Stimulated activated CD8-positive, alpha-beta memory T cell treated with anti-CD3 and anti-CD28 coated beads, Interleukin-7, amount 100 ng/mL, for 24 hours (primary cell): Measurements from ENCODE around the gene CDK2.

Source experiments
- DNase-seq: peaks from one replicate; pipeline ENCODE4 v3.0.0-alpha.2; 2020; ENCODE audit warnings: low read depth

The CDK2 gene

GRCh38 chr12:56014205-56014604, 47.6 kb downstream of the CDK2 start:
- no peak for DNase-seq

DNA sequence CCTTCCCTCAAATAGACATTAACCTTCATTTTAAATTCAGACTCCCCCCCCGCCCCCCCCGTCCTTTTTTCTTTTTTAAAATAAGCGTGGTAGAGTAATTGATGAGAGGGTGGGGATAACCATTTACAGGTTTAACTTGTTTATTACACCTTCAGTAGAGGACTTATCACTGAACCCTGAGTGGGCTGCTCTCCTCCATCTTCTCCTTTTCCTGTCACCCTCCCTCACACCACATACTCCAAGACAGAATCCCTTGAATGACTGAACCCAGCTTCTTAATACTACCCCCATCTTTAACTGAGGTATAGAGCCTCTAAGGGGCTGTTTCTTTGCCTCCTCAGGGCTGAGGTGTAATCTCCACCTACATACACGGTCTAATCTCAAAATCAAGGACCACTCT, 50.6 kb downstream of the CDK2 start:
- no peak for DNase-seq

DNA sequence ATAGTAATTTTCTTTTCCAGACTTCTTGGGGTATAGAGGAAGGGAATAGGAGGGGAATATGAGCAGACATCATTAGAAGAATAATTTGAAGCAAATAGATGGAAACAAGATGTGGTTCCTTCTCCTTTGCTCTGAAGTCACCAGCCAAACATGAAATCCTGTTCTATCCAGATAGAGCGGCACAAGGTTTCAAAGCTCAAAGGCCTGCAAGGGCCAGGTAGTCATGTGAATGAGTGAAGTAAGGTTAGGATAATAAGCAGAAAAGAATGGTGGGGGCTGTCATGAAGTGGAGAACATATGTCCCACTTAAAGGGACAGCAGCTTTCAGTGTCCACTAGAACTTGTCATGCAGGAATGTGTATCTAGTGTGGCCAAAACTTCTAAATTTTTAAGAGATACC, 51.7 kb downstream of the CDK2 start:
- no peak for DNase-seq

DNA sequence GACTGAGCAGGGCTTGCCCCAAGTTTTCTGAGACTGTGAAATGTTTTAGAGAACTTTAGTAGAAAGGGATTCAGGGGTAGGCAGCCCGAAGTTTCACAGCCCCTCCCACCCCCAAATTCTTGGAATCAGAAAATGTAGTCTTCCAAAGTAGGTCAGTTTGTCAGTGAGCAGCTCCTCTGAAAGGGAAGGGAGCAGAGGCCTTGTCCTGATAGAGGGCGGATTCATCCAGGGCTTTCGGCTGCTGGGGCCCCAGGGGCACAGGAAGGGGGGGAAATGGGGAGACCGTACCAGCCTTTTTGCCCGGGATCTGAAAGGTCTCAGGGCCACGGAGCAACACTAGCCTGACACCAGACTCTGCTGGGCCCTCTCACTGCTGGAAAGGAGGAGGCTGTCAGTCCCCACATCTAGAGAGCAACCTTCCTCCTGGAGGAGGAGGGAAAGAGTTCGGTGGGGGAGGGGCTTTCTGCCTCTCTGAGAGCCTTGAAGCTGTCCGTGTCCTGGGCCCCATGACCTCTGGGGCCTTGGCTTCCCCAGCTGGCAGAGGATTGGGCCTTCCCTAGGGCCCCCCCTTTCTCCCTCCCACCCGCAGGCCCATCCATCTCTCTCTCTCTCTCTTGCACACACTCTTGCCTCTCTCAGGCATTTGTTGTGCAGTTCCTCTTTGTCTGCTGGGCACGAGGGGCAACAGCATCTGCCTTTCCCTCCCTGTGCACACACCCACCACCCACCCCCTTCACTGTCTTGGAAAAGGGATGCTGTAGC, 54.0 kb downstream of the CDK2 start, which contains the start of gene IKZF4:
TSS of gene IKZF4 (plus strand) at position 621 of the 762 bp plus-strand sequence. CDS start 451 bp downstream, outside the sequence.
- no peak for DNase-seq

DNA sequence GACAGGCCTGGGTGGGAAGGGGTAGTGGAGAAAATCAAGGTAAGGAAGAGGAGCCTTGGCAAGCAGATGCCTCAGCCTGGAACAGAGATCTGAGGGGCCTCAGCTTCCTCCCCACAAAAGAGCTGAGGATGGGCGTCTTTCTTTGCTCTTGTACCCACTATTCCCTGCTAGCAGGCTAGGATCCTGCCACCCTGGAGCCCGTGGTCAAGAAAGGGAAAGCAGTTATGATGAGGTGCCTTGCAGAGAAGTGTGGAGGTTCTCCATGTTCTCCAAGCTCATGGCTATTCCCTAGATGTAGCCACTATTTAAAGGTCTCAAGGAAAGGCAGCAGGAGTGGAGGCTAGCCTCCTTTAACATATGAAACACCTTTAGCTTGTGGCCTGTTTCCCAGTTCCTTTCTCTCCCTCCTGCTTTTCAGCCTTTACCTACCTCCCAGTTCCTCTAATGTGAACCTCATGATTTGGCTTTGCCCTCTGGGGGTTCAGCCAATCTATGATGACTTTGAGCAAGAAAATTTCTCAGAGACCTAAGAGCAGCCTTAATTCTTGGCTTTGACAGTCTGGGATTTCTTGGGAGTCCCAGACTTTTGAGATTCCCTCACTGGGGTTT, 55.4 kb downstream of the CDK2 start:
- no peak for DNase-seq
